Left ventricle myocardium inferior (tissue), 1 donor: ENCODE measurements around the gene HPDL. TPM values are rescaled to one million over a fixed set of nuclear protein-coding genes. Genes with fewer than 3 reads are reported as not detected.

Source experiments
- DNase-seq: peaks from one replicate; pipeline ENCODE4 v3.0.0-alpha.2; 2020
- H3K27ac ChIP-seq: fragments of 200-600 bp; replicated peaks from 2 replicates; pipeline ENCODE4 v1.8.0; 2021
- H3K27me3 ChIP-seq: fragments of 200-600 bp; 2 replicates; pipeline ENCODE4 v1.8.0; 2021; ENCODE audit warnings: low read depth
- H3K36me3 ChIP-seq: fragments of 200-600 bp; 2 replicates; pipeline ENCODE4 v1.8.0; 2021
- H3K4me1 ChIP-seq: fragments of 200-600 bp; 2 replicates; pipeline ENCODE4 v1.8.0; 2021
- H3K4me3 ChIP-seq: fragments of 200-600 bp; 2 replicates; pipeline ENCODE4 v1.8.0; 2021; ENCODE audit warnings: mild to moderate bottlenecking, moderate library complexity
- H3K9me3 ChIP-seq: fragments of 200-600 bp; replicated peaks from 2 replicates; pipeline ENCODE4 v1.8.0; 2021
- intact Hi-C: fragments of 100-400 bp; cut with micrococcal nuclease; formaldehyde crosslinking; loops from one replicate; pipeline ENCODE4 v1.11.0; 2022
- total RNA-seq: library from RNA; stranded (reverse); fragmentation: NEBNext Ultra II Directional; extraction: Animal tissue kit (Norgen Biotek cat#: 25700); gene quantifications from one replicate; pipeline ENCODE4 v1.2.1, GENCODE V29; 2021
- TF ChIP-seq, protein P1 (sequence below): fragments of 200-600 bp; IDR thresholded peaks from 2 replicates; pipeline ENCODE4 v1.8.0; 2021; ENCODE audit warnings: antibody characterized with exemption, mild to moderate bottlenecking, borderline replicate concordance
- donor health status: DM: no; HTN: yes; CAD: no; lungs with severe emphysema.

HPDL gene
- total RNA-seq, 1 donor from 2014 or later, result not detected

GRCh38 chr1:45325851-45326506 lies 716 bp upstream of the HPDL start:
- Histone ChIP-seq H3K27ac (no peak overlapping the region), H3K4me3 (peak overlapping the region; percentile 71), H3K9me3 (no peaks in the 10 kb centered on the region), H3K4me1 (peaks cover 12% of the 10 kb centered on the region), H3K36me3 (peaks cover 13% of the 10 kb centered on the region), H3K27me3 (peaks cover 9% of the 10 kb centered on the region)
- DNase-seq, result no peak
- TF ChIP-seq, protein P1, sequence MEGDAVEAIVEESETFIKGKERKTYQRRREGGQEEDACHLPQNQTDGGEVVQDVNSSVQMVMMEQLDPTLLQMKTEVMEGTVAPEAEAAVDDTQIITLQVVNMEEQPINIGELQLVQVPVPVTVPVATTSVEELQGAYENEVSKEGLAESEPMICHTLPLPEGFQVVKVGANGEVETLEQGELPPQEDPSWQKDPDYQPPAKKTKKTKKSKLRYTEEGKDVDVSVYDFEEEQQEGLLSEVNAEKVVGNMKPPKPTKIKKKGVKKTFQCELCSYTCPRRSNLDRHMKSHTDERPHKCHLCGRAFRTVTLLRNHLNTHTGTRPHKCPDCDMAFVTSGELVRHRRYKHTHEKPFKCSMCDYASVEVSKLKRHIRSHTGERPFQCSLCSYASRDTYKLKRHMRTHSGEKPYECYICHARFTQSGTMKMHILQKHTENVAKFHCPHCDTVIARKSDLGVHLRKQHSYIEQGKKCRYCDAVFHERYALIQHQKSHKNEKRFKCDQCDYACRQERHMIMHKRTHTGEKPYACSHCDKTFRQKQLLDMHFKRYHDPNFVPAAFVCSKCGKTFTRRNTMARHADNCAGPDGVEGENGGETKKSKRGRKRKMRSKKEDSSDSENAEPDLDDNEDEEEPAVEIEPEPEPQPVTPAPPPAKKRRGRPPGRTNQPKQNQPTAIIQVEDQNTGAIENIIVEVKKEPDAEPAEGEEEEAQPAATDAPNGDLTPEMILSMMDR, result no peak
- intact Hi-C loops, result no loop called here

DNA sequence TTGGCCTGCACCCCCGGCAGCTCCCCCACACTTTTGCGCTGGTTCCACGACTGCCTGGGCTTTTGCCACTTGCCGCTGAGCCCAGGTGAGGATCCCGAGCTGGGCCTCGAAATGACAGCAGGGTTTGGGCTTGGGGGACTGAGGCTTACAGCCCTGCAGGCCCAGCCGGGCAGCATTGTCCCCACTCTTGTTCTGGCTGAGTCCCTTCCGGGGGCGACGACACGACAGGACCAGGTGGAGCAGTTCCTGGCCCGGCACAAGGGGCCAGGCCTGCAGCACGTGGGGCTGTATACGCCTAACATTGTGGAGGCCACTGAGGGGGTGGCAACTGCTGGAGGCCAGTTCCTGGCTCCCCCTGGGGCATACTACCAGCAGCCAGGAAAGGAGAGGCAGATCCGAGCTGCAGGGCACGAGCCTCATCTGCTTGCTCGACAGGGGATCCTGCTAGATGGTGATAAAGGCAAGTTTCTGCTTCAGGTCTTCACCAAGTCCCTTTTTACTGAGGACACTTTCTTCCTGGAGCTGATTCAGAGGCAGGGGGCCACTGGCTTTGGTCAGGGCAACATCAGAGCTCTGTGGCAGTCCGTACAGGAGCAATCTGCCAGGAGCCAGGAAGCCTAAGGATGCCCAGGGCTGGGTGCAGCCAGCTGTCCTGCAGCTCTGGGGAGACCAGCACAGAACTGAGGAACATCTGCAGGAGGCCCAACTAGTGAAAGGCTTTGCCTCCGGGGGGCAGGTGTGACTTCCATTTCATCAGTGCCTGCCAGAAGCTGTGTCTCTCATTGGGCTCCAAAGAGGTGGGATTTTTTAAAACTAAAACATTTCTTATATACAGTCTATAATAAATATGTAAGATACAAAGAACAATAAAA lies 1.2 kb downstream of the HPDL start:
- intact Hi-C loops, result no loop called here

DNA sequence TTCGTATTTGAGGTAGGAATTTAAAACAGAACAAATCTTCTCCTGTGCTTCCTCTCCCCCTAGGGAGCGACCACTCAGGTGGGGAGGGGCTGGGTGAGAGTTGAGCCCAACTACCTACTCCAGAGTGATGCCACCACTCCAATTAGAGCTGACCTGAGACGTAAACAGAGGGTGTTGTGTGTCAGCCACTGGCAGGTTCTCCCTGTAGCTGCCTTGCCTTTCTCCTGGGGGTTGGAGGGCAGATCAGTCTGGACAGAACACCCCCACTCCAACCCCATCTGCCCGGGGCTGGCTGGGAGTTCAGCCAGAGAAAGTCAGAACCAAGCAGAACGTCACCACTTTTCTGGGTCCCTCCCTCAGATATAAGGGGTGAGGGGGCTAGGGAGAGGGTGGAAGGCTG lies 2.0 kb downstream of the HPDL start:
- Histone ChIP-seq H3K36me3 (peaks cover 40% of the 10 kb centered on the region), H3K9me3 (no peaks in the 10 kb centered on the region), H3K27me3 (peaks cover 9% of the 10 kb centered on the region), H3K27ac (no peak overlapping the region), H3K4me3 (no peak overlapping the region), H3K4me1 (peaks cover 13% of the 10 kb centered on the region)
- intact Hi-C loops, result no loop called here
- no peak for DNase-seq
- TF ChIP-seq, protein P1, result no peak

More for the DNA sequence above, 1.2 kb downstream of the HPDL start:
- Histone ChIP-seq H3K36me3 (peaks cover 32% of the 10 kb centered on the region), H3K4me1 (peaks cover 12% of the 10 kb centered on the region), H3K9me3 (no peaks in the 10 kb centered on the region), H3K27me3 (peaks cover 9% of the 10 kb centered on the region), H3K27ac (no peak overlapping the region), H3K4me3 (peak overlapping the region; percentile 71)
- DNase-seq, result no peak
- TF ChIP-seq, protein P1, result no peak

DNA sequence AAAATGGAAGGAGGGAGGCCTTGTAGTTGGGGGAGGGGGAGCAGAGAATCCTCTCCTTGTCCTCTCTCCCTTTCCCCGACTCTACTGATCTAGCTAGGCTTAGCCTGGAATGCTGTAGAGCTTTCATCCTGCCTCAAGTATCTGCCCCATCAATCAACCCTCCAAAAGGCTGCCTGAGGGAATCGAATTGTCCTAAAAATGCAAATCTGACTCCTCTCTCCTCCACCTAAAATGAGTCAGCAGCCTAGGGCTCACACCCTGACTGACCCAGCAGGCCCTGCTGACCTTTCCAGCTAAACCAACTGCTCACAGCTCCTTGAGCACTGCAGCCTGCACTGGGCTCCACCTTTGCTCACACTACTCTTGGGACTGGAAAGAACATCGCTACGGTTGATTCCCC lies 2.8 kb downstream of the HPDL start:
- intact Hi-C loops, result no loop called here
- Histone ChIP-seq H3K4me3 (no peak overlapping the region), H3K36me3 (peaks cover 45% of the 10 kb centered on the region), H3K27ac (no peak overlapping the region), H3K4me1 (peaks cover 20% of the 10 kb centered on the region), H3K27me3 (peaks cover 9% of the 10 kb centered on the region), H3K9me3 (no peaks in the 10 kb centered on the region)
- TF ChIP-seq, protein P1, result no peak
- no peak for DNase-seq

GRCh38 chr1:45331436-45332345 lies 5.0 kb downstream of the HPDL start:
- H3K27ac ChIP-seq, result no peak overlapping the region
- intact Hi-C loops, result no loop called here
- DNase-seq, result no peak
- H3K36me3 ChIP-seq, result peaks cover 45% of the 10 kb centered on the region
- TF ChIP-seq, protein P1, result no peak
- H3K27me3 ChIP-seq, result peaks cover 9% of the 10 kb centered on the region
- no peaks in the 10 kb centered on the region for H3K9me3 ChIP-seq
- peaks cover 23% of the 10 kb centered on the region for H3K4me1 ChIP-seq
- H3K4me3 ChIP-seq, result no peak overlapping the region
